Ovary (tissue), 3 donors: ENCODE results near the gene SND1.

ENCODE experiments used
- CTCF ChIP-seq, 3 donors: fragments of 450-650 bp in 2 of 3; fragments of 200-600 bp in 1 of 3; IDR thresholded peaks; one replicate each; pipeline versions ENCODE4 v1.5.1 to v1.8.0; 2016 to 2022; ENCODE audit warnings: antibody characterized with exemption in 3 of 3, mild to moderate bottlenecking in 1 of 3
- POLR2A ChIP-seq: fragments of 450-650 bp; IDR thresholded peaks from one replicate; pipeline ENCODE4 v1.6.1; 2017; ENCODE audit warnings: antibody characterized with exemption, mild to moderate bottlenecking, moderate library complexity
- donor health status: DM: no; HTN: no; CAD: no.

GRCh38 chr7:127988751-127989150 lies 336.8 kb downstream of the SND1 start:
- no peak for TF ChIP-seq POLR2A
- no peak for TF ChIP-seq CTCF (IDR thresholded peaks at IDR 0.05)
